HEK293 (cell line): ENCODE data around the gene PACSIN2.
A peak's percentile ranks its signal among the peaks of the same experiment; 100 is the strongest.

Source experiments
- CTCF ChIA-PET: fragments of 350-600 bp; formaldehyde crosslinking; extraction: SDS; loops from one replicate; lab custom pipeline; 2021; ENCODE audit warnings: antibody characterized with exemption; lab: Yijun Ruan, JAX
- POLR2A ChIA-PET: fragments of 300-600 bp; formaldehyde crosslinking; extraction: SDS; loops from one replicate; lab custom pipeline; 2020; ENCODE audit warnings: antibody characterized with exemption, inconsistent platforms; lab: Yijun Ruan, JAX
- H3K27ac ChIP-seq: fragments of 200-500 bp; sonication (Bioruptor generic); 2 replicates; pipeline ENCODE4 v1.5.1; 2014; ENCODE audit warnings: low read depth, low read length, control low read depth, inconsistent platforms; ENCODE audit errors: extremely low read depth
- H3K36me3 ChIP-seq, 2 experiments: fragments of 200-500 bp in 1 of 2; sonication (Bioruptor generic) in 1 of 2; 1 replicate in 1 of 2; 2 replicates in 1 of 2; pipeline ENCODE4 v1.5.1; 2014 to 2017; ENCODE audit warnings: inconsistent platforms in 2 of 2, low read length in 2 of 2; ENCODE audit not compliant: control insufficient read depth in 2 of 2, insufficient read depth in 1 of 2
- H3K4me1 ChIP-seq: fragments of 200-500 bp; sonication (Bioruptor generic); 2 replicates; pipeline ENCODE4 v1.5.1; 2014; ENCODE audit warnings: mild to moderate bottlenecking, low read length, inconsistent platforms; ENCODE audit not compliant: control insufficient read depth, insufficient read depth
- H3K4me3 ChIP-seq: 2 replicates; pipeline ENCODE4 v1.5.1; 2011; ENCODE audit warnings: low read depth, mild to moderate bottlenecking, control low read depth, low read length, moderate library complexity
- H3K9me3 ChIP-seq: fragments of 200-500 bp; sonication (Bioruptor generic); 2 replicates; pipeline ENCODE4 v1.5.1; 2014; ENCODE audit warnings: low read depth, low read length, inconsistent platforms; ENCODE audit not compliant: control insufficient read depth, insufficient read depth
- EGR2 ChIP-seq: fragments of 450-650 bp; formaldehyde crosslinking; IDR thresholded peaks from 2 replicates; pipeline ENCODE4 v1.5.1; 2016; ENCODE audit warnings: low read depth, missing biosample characterization, missing genetic modification characterization
- GLIS2 ChIP-seq: fragments of 450-650 bp; formaldehyde crosslinking; IDR thresholded peaks from 2 replicates; pipeline ENCODE4 v1.5.1; 2016; ENCODE audit warnings: missing biosample characterization, missing genetic modification characterization
- KLF16 ChIP-seq: fragments of 450-650 bp; formaldehyde crosslinking; IDR thresholded peaks from 2 replicates; pipeline ENCODE4 v1.5.1; 2017; ENCODE audit warnings: missing biosample characterization, missing genetic modification characterization
- KLF8 ChIP-seq: fragments of 450-650 bp; formaldehyde crosslinking; IDR thresholded peaks from 2 replicates; pipeline ENCODE4 v1.5.1; 2016; ENCODE audit warnings: missing biosample characterization, missing genetic modification characterization
- KLF9 ChIP-seq: fragments of 450-650 bp; formaldehyde crosslinking; IDR thresholded peaks from 2 replicates; pipeline ENCODE4 v1.5.1; 2016; ENCODE audit warnings: missing biosample characterization, missing genetic modification characterization, low read depth
- SCRT2 ChIP-seq: fragments of 450-650 bp; formaldehyde crosslinking; IDR thresholded peaks from 2 replicates; pipeline ENCODE4 v1.5.1; 2016; ENCODE audit warnings: missing biosample characterization, missing genetic modification characterization
- YY1 ChIP-seq: fragments of 450-650 bp; formaldehyde crosslinking; IDR thresholded peaks from 2 replicates; pipeline ENCODE4 v1.5.1; 2018; ENCODE audit warnings: missing biosample characterization, missing genetic modification characterization
- ZFHX2 ChIP-seq: fragments of 450-650 bp; formaldehyde crosslinking; conservative IDR thresholded peaks from 2 replicates; pipeline ENCODE4 v1.5.1; 2016; ENCODE audit warnings: missing biosample characterization, missing genetic modification characterization
- ZNF157 ChIP-seq: fragments of 450-650 bp; formaldehyde crosslinking; IDR thresholded peaks from 2 replicates; pipeline ENCODE4 v1.5.1; 2016; ENCODE audit warnings: missing biosample characterization, missing genetic modification characterization
- ZNF211 ChIP-seq: fragments of 450-650 bp; formaldehyde crosslinking; IDR thresholded peaks from 2 replicates; pipeline ENCODE4 v1.5.1; 2016; ENCODE audit warnings: low read depth, missing biosample characterization, missing genetic modification characterization
- ZNF558 ChIP-seq: fragments of 450-650 bp; formaldehyde crosslinking; IDR thresholded peaks from 2 replicates; pipeline ENCODE4 v1.5.1; 2016; ENCODE audit warnings: missing biosample characterization, missing genetic modification characterization
- ZNF623 ChIP-seq: fragments of 450-650 bp; formaldehyde crosslinking; IDR thresholded peaks from 2 replicates; pipeline ENCODE4 v1.5.1; 2016; ENCODE audit warnings: missing biosample characterization, missing genetic modification characterization
- ZNF629 ChIP-seq: fragments of 450-650 bp; formaldehyde crosslinking; IDR thresholded peaks from 2 replicates; pipeline ENCODE4 v1.5.1; 2017; ENCODE audit warnings: missing biosample characterization, missing genetic modification characterization
- ZNF654 ChIP-seq: fragments of 450-650 bp; formaldehyde crosslinking; IDR thresholded peaks from 2 replicates; pipeline ENCODE4 v1.5.1; 2016; ENCODE audit warnings: low read depth, missing biosample characterization, missing genetic modification characterization
- ZNF747 ChIP-seq: fragments of 450-650 bp; formaldehyde crosslinking; IDR thresholded peaks from 2 replicates; pipeline ENCODE4 v1.5.1; 2016; ENCODE audit warnings: missing biosample characterization, missing genetic modification characterization
- TF ChIP-seq, protein P1 (sequence below): fragments of 450-650 bp; formaldehyde crosslinking; IDR thresholded peaks from 2 replicates; pipeline ENCODE4 v1.5.1; 2016; ENCODE audit warnings: missing biosample characterization, missing genetic modification characterization, borderline replicate concordance
- TF ChIP-seq, protein P2 (sequence below): fragments of 450-650 bp; formaldehyde crosslinking; IDR thresholded peaks from 2 replicates; pipeline ENCODE4 v1.5.1; 2016; ENCODE audit warnings: missing biosample characterization, missing genetic modification characterization

PACSIN2 gene

DNA sequence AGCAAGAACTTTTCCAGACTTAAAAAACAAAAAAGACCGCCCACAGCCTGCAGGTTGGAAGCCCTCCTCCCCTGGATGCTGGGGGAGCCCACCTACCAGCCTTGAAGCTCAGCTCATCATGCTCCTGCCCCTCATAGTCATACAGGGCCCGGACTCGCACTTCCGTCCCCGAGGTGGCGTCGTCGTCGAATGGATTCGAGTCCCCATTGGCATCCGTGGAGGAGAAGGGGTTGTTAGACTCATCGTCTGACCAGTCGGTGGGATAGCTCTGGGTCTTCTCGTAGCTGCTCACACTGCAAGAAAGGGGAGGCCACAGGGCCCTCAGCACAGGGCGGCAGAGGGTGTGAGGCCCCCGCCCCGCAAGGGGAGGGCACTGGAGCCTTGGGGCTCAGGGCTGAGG lies 138.9 kb downstream of the PACSIN2 start (continued):
- no peak for TF ChIP-seq ZNF211 (tag by site-specific recombination)
- no peak for TF ChIP-seq ZNF157 (tag by site-specific recombination)

DNA sequence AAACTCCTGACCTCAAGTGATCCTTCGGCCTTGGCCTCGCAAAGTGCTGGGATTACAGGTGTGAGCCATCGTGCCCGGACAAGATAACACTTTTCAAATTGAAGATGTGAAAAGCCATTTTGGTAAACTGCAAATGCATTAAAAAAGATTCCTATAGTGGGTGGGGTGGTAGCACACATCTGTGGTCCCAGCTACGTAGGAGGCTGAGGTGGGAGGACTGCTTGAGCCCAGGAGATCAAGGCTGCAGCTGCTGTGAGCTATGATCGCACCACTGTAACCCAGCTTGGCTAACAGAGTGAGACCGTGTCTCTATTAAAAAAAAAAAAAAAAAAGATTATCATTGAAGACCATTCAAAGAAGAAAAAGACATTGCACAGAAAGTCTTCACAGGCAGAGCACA lies 140.9 kb downstream of the PACSIN2 start:
- TF ChIP-seq ZNF654 = no peak
- peak; percentile 71 for TF ChIP-seq EGR2
- peak; percentile 52 for TF ChIP-seq ZFHX2 (tag by site-specific recombination)
- Histone ChIP-seq H3K9me3 (no peaks in the 10 kb centered on the region), H3K4me1 (no peaks in the 10 kb centered on the region), H3K36me3 (peaks cover 7 to 87% of the 10 kb centered on the region in 2 experiments; a peak in 2 of 3 replicates), H3K4me3 (no peak overlapping the region), H3K27ac (no peak overlapping the region)
- ChIA-PET POLR2A (no interaction called here), CTCF (interaction anchor here (1.1 to 1.2 kb wide), 2 partner anchors 91 to 266 kb away, joined by 3 to 5 read pairs; no protein-coding TSS in a partner anchor)

DNA sequence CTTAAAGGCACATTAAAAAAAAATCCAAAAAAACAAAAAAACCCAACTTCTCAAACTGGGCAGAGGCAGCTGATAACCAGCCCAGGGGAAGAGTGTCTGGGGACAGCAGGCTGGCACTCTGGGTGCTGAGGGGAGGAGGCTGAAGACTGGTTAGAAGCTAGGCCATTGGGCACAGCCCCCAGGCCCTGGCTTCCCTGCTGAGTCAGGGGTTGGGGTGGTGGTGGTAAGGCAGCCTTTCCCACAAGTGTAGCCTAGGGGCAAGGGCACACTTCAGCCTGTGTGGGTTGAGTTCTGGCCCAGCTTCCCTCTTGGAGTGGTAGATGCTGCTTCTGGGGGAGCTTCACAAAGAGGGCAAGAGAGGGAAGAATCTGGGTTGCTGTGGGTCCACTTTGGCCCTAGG lies 141.6 kb downstream of the PACSIN2 start:
- POLR2A ChIA-PET = no interaction called here
- TF ChIP-seq ZNF558 (tag by site-specific recombination) (no peak), ZNF747 (tag by site-specific recombination) (no peak), SCRT2 (tag by site-specific recombination) (no peak), KLF16 (tag by site-specific recombination) (no peak), KLF9 (tag by site-specific recombination) (no peak), ZNF623 (no peak), ZNF629 (tag by site-specific recombination) (no peak), KLF8 (tag by site-specific recombination) (no peak)
- TF ChIP-seq, protein P1, sequence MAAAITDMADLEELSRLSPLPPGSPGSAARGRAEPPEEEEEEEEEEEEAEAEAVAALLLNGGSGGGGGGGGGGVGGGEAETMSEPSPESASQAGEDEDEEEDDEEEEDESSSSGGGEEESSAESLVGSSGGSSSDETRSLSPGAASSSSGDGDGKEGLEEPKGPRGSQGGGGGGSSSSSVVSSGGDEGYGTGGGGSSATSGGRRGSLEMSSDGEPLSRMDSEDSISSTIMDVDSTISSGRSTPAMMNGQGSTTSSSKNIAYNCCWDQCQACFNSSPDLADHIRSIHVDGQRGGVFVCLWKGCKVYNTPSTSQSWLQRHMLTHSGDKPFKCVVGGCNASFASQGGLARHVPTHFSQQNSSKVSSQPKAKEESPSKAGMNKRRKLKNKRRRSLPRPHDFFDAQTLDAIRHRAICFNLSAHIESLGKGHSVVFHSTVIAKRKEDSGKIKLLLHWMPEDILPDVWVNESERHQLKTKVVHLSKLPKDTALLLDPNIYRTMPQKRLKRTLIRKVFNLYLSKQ (tag by site-specific recombination) = no peak
- Histone ChIP-seq H3K36me3 (peaks cover 7 to 80% of the 10 kb centered on the region in 2 experiments; a peak in 2 of 3 replicates), H3K27ac (no peak overlapping the region), H3K4me1 (no peaks in the 10 kb centered on the region), H3K9me3 (no peaks in the 10 kb centered on the region), H3K4me3 (no peak overlapping the region)
- CTCF ChIA-PET = interaction anchor here (0.6 to 1.2 kb wide), 4 partner anchors 15 to 489 kb away, joined by 3 to 5 read pairs (median 3); no protein-coding TSS in a partner anchor

DNA sequence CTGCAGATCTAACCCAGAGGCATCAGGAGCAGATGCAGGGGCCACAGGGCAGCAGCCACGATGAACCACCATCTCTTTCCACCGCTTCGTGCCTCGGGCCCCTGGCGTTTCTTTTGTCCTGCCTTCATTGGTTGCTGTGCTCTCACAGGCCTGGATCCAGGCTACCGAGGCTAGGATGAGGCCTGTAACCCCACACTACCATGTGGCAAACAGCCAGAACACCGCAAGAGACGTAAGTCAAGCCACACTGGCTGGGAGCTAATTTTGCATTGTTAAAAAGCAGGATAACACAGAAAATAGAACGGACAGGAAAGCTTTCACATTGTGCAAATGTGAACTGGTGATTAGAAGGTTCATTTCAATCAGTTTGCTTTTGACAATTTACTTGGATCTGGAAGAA lies 142.1 kb downstream of the PACSIN2 start:
- TF ChIP-seq YY1 = no peak
- no peak for TF ChIP-seq GLIS2 (tag by site-specific recombination)
- TF ChIP-seq, protein P2, sequence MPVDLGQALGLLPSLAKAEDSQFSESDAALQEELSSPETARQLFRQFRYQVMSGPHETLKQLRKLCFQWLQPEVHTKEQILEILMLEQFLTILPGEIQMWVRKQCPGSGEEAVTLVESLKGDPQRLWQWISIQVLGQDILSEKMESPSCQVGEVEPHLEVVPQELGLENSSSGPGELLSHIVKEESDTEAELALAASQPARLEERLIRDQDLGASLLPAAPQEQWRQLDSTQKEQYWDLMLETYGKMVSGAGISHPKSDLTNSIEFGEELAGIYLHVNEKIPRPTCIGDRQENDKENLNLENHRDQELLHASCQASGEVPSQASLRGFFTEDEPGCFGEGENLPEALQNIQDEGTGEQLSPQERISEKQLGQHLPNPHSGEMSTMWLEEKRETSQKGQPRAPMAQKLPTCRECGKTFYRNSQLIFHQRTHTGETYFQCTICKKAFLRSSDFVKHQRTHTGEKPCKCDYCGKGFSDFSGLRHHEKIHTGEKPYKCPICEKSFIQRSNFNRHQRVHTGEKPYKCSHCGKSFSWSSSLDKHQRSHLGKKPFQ = no peak
- ChIA-PET CTCF (interaction anchor here (0.6 to 1.2 kb wide), 2 partner anchors 14 to 92 kb away, joined by 3 to 5 read pairs; no protein-coding TSS in a partner anchor), POLR2A (no interaction called here)
- Histone ChIP-seq H3K4me3 (no peak overlapping the region), H3K4me1 (no peaks in the 10 kb centered on the region), H3K36me3 (peaks cover 7 to 75% of the 10 kb centered on the region in 2 experiments; a peak in 2 of 3 replicates), H3K9me3 (no peaks in the 10 kb centered on the region), H3K27ac (no peak overlapping the region)
